ENCODE measurements around the gene OPCML.

DNA sequence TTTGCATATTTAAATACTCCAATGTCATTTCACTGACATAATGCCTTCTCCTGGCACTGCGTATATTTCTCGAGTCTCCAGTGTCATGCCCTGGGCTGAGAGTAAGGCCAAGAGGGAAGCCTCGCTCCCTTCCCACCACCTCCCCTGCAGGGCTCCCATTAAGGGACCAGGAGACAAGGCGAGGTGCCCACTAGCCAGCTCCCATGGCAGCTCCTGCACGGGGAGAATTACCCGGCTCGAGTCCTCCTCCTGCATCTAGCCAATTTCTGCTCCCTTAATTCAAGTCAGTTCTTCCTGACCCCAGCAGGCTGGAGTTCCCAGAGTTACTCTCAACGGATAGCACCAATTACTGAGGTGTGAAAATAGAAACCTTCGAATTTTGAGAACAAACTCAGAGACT is 31.9 kb downstream of the OPCML start:
- TF ChIP-seq, protein P1, sequence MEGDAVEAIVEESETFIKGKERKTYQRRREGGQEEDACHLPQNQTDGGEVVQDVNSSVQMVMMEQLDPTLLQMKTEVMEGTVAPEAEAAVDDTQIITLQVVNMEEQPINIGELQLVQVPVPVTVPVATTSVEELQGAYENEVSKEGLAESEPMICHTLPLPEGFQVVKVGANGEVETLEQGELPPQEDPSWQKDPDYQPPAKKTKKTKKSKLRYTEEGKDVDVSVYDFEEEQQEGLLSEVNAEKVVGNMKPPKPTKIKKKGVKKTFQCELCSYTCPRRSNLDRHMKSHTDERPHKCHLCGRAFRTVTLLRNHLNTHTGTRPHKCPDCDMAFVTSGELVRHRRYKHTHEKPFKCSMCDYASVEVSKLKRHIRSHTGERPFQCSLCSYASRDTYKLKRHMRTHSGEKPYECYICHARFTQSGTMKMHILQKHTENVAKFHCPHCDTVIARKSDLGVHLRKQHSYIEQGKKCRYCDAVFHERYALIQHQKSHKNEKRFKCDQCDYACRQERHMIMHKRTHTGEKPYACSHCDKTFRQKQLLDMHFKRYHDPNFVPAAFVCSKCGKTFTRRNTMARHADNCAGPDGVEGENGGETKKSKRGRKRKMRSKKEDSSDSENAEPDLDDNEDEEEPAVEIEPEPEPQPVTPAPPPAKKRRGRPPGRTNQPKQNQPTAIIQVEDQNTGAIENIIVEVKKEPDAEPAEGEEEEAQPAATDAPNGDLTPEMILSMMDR (IDR thresholded peaks at IDR 0.05; ENCODE audit: insufficient read depth, low read length, poor library complexity, severe bottlenecking), result no peak
- TF ChIP-seq EZH2phosphoT487 (conservative IDR thresholded peaks at IDR 0.05; ENCODE audit: low read length), result no peak
